GM12874 (cell line): ENCODE data around the gene RELB.

ENCODE experiments used
- CTCF ChIP-seq: IDR thresholded peaks from 2 replicates; pipeline ENCODE4 v1.5.1; 2011; ENCODE audit warnings: low read depth, mild to moderate bottlenecking, control low read depth, low read length, moderate library complexity; ENCODE audit not compliant: insufficient read depth

RELB gene

GRCh38 chr19:45076851-45077730 lies 75.8 kb downstream of the RELB start:
- TF ChIP-seq CTCF, result no peak

- TF ChIP-seq CTCF, result no peak
Measured at GRCh38 chr19:45078390-45079062, 77.3 kb downstream of the RELB start.

- peak; percentile 20; the same call in 1 of the 2 replicates for TF ChIP-seq CTCF
Measured at GRCh38 chr19:45079063-45079910, 78.0 kb downstream of the RELB start, which contains the start of gene GEMIN7. TSS of gene GEMIN7 (plus strand) at chr19:45079260. CDS start at chr19:45090115, 10,855 bp downstream.

- no peak for TF ChIP-seq CTCF
Measured at GRCh38 chr19:45079911-45080370, 78.7 kb downstream of the RELB start.

GRCh38 chr19:45082170-45082569 lies 80.9 kb downstream of the RELB start:
- no peak for TF ChIP-seq CTCF

- no peak for TF ChIP-seq CTCF
Measured at GRCh38 chr19:45086480-45086879, 85.2 kb downstream of the RELB start.

GRCh38 chr19:45087531-45087930 lies 86.3 kb downstream of the RELB start:
- no peak for TF ChIP-seq CTCF
